ENCODE data around the gene DNAJC5.

- TF ChIP-seq EZH2 (IDR thresholded peaks at IDR 0.05; ENCODE audit: low read length), result no peak
- TF ChIP-seq CTCF (optimal IDR thresholded peaks at IDR 0.05 in 1 of 3, IDR thresholded peaks at IDR 0.05 in 1 of 3, conservative IDR thresholded peaks at IDR 0.05 in 1 of 3; ENCODE audit: extremely low read depth in 1 of 3, insufficient read depth in 2 of 3, low read length in 3 of 3), result no peak
Measured at GRCh38 chr20:63952210-63952535, 57.2 kb downstream of the DNAJC5 start.
